Lower lobe of right lung (tissue), 2 donors: ENCODE data around the gene DGCR2. TPM values are rescaled to one million over a fixed set of nuclear protein-coding genes. Genes with fewer than 3 reads are reported as not detected.
"Not testable (repeated sequence)": the region's sequence is repeated elsewhere in the genome, so short reads cannot be mapped to it uniquely, and the experiment has no call there.

Experiments used
- ATAC-seq, 2 donors: fragments of 200-7000 bp; cut with Tn5 transposase; one replicate each; pipeline ENCODE4 v1.9.1; 2020 to 2022; ENCODE audit warnings: mild to moderate bottlenecking in 2 of 2, moderate library complexity in 2 of 2
- DNase-seq: peaks from one replicate; pipeline ENCODE4 v3.0.0-alpha.2; 2020
- H3K27ac ChIP-seq: fragments of 200-600 bp; one replicate; pipeline ENCODE4 v1.8.0; 2022
- H3K27me3 ChIP-seq: fragments of 200-600 bp; one replicate; pipeline ENCODE4 v1.8.0; 2022; ENCODE audit warnings: low read depth
- H3K36me3 ChIP-seq: fragments of 200-600 bp; one replicate; pipeline ENCODE4 v1.8.0; 2022; ENCODE audit warnings: mild to moderate bottlenecking
- H3K4me1 ChIP-seq: fragments of 200-600 bp; one replicate; pipeline ENCODE4 v1.8.0; 2022
- H3K4me3 ChIP-seq: fragments of 200-600 bp; one replicate; pipeline ENCODE4 v1.8.0; 2022; ENCODE audit warnings: mild to moderate bottlenecking
- H3K9me3 ChIP-seq: fragments of 200-600 bp; one replicate; pipeline ENCODE4 v1.8.0; 2022
- CTCF ChIP-seq: fragments of 200-600 bp; IDR thresholded peaks from one replicate; pipeline ENCODE4 v1.8.0; 2022; ENCODE audit warnings: antibody characterized with exemption, mild to moderate bottlenecking
- intact Hi-C: fragments of 100-400 bp; cut with DNase I; formaldehyde crosslinking; loops from one replicate; pipeline ENCODE4 v1.11.0; 2022
- total RNA-seq: library from RNA; stranded (reverse); fragmentation: NEBNext Ultra II Directional; extraction: Animal tissue kit (Norgen Biotek cat#: 25700); gene quantifications from one replicate; pipeline ENCODE4 v1.2.1, GENCODE V29; 2021
- donor health status: DM: no; HTN: yes; CAD: no; lungs with severe emphysema.

The DGCR2 gene
- total RNA-seq, 1 donor from 2014 or later, result 62.9 TPM

GRCh38 chr22:19011075-19011474 lies 111.1 kb downstream of the DGCR2 start:
- Histone ChIP-seq H3K27me3 (peaks cover 9% of the 10 kb centered on the region), H3K4me1 (no peaks in the 10 kb centered on the region), H3K27ac (no peak overlapping the region), H3K9me3 (no peaks in the 10 kb centered on the region), H3K36me3 (no peaks in the 10 kb centered on the region), H3K4me3 (no peak overlapping the region)
- intact Hi-C loops, result no loop called here
- DNase-seq (no peak), ATAC-seq (no peak)
- TF ChIP-seq CTCF, result no peak

- intact Hi-C loops, result no loop called here
- Histone ChIP-seq H3K27ac (no peak overlapping the region), H3K4me1 (no peaks in the 10 kb centered on the region), H3K4me3 (no peak overlapping the region), H3K27me3 (peaks cover 20% of the 10 kb centered on the region), H3K9me3 (no peaks in the 10 kb centered on the region), H3K36me3 (no peaks in the 10 kb centered on the region)
- no peak for TF ChIP-seq CTCF
- DNase-seq (no peak), ATAC-seq (no peak)
These were observed 116.3 kb downstream of the DGCR2 start for GRCh38 chr22:19005905-19006304.

- H3K27ac ChIP-seq, result no peak overlapping the region
- ATAC-seq (no peak), DNase-seq (no peak)
- H3K4me3 ChIP-seq, result no peak overlapping the region
- intact Hi-C loops, result no loop called here
- H3K4me1 ChIP-seq, result no peaks in the 10 kb centered on the region
- no peak for TF ChIP-seq CTCF
- no peaks in the 10 kb centered on the region for H3K36me3 ChIP-seq
- H3K27me3 ChIP-seq, result peaks cover 20% of the 10 kb centered on the region
- H3K9me3 ChIP-seq, result no peaks in the 10 kb centered on the region
These were observed 117.7 kb downstream of the DGCR2 start for GRCh38 chr22:19004471-19004870.

GRCh38 chr22:19003508-19003907 lies 118.7 kb downstream of the DGCR2 start:
- no peak for ATAC-seq
- H3K36me3 ChIP-seq, result no peaks in the 10 kb centered on the region
- H3K4me1 ChIP-seq, result no peaks in the 10 kb centered on the region
- DNase-seq, result no peak
- intact Hi-C loops, result no loop called here
- no peak for TF ChIP-seq CTCF
- no peak overlapping the region for H3K27ac ChIP-seq
- peaks cover 20% of the 10 kb centered on the region for H3K27me3 ChIP-seq
- H3K4me3 ChIP-seq, result no peak overlapping the region
- H3K9me3 ChIP-seq, result no peaks in the 10 kb centered on the region

GRCh38 chr22:19002684-19003038 lies 119.6 kb downstream of the DGCR2 start:
- intact Hi-C loops, result no loop called here
- no peak for ATAC-seq
- DNase-seq, result no peak
- Histone ChIP-seq H3K4me1 (no peaks in the 10 kb centered on the region), H3K4me3 (no peak overlapping the region), H3K36me3 (no peaks in the 10 kb centered on the region), H3K27me3 (peaks cover 20% of the 10 kb centered on the region), H3K9me3 (no peaks in the 10 kb centered on the region), H3K27ac (no peak overlapping the region)
- TF ChIP-seq CTCF, result no peak

GRCh38 chr22:19001204-19001603 lies 121.0 kb downstream of the DGCR2 start:
- DNase-seq (no peak), ATAC-seq (no peak)
- Histone ChIP-seq H3K27ac (no peak overlapping the region), H3K27me3 (peaks cover 32% of the 10 kb centered on the region), H3K36me3 (no peaks in the 10 kb centered on the region), H3K4me1 (no peaks in the 10 kb centered on the region), H3K9me3 (no peaks in the 10 kb centered on the region), H3K4me3 (no peak overlapping the region)
- TF ChIP-seq CTCF, result no peak
- intact Hi-C loops, result no loop called here

- H3K4me3 ChIP-seq, H3K27ac ChIP-seq, ATAC-seq, H3K4me1 ChIP-seq, intact Hi-C loops, H3K9me3 ChIP-seq, H3K36me3 ChIP-seq, DNase-seq: not testable (repeated sequence)
- peaks cover 30% of the 10 kb centered on the region for H3K27me3 ChIP-seq
These were observed 122.1 kb downstream of the DGCR2 start for GRCh38 chr22:19000106-19000505.
